Measurements from ENCODE around the gene MPV17L2. TPM values are rescaled to one million over a fixed set of nuclear protein-coding genes. Genes with fewer than 3 reads are reported as not detected.

The MPV17L2 gene
- total and polyA plus RNA-seq, 2 of the 4 experiments (the other 2 are of a cell fraction), result 7.2 to 19.5 TPM

DNA sequence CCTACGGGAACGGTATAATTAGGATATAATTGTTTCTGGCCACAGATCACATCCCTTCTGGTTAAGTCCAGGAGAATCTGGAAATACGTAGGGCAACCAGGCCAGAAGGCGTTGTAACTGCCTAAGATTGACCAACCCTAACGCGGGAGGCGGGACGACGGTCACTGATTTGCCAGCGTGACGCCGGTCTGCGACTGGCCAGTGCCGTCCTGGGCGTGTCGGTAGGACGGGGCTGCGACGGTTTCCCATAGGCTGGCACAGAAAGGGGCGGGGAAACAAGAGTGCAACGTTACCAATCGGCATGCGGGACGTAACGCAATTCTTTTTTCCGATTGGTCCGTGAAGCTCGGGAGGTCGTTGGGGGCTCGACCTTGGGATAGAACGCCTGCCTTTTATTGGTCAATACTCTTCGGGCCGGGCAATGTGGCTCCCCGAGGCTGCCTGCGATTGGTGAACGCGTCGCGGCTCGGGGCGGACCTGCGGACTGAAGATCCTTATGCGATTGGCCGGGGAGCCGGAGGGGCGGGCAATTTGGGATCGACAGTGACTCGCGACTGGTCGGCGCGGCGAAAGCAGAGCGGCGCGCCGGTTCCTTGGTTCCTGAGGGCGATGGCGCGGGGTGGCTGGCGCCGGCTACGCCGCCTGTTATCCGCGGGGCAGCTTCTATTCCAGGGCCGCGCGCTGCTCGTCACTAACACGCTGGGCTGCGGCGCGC lies at the start of gene MPV17L2 (continued):
- TF ChIP-seq, protein P1, sequence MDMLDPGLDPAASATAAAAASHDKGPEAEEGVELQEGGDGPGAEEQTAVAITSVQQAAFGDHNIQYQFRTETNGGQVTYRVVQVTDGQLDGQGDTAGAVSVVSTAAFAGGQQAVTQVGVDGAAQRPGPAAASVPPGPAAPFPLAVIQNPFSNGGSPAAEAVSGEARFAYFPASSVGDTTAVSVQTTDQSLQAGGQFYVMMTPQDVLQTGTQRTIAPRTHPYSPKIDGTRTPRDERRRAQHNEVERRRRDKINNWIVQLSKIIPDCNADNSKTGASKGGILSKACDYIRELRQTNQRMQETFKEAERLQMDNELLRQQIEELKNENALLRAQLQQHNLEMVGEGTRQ (IDR thresholded peaks at IDR 0.05; ENCODE audit: low read depth, low read length), result peak; percentile 54
- no peak for TF ChIP-seq MAFK (IDR thresholded peaks at IDR 0.05; ENCODE audit: low read depth, low read length)
- TF ChIP-seq, protein P2, sequence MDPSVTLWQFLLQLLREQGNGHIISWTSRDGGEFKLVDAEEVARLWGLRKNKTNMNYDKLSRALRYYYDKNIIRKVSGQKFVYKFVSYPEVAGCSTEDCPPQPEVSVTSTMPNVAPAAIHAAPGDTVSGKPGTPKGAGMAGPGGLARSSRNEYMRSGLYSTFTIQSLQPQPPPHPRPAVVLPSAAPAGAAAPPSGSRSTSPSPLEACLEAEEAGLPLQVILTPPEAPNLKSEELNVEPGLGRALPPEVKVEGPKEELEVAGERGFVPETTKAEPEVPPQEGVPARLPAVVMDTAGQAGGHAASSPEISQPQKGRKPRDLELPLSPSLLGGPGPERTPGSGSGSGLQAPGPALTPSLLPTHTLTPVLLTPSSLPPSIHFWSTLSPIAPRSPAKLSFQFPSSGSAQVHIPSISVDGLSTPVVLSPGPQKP (IDR thresholded peaks at IDR 0.05; ENCODE audit: borderline replicate concordance, low read depth, low read length), result no peak

DNA sequence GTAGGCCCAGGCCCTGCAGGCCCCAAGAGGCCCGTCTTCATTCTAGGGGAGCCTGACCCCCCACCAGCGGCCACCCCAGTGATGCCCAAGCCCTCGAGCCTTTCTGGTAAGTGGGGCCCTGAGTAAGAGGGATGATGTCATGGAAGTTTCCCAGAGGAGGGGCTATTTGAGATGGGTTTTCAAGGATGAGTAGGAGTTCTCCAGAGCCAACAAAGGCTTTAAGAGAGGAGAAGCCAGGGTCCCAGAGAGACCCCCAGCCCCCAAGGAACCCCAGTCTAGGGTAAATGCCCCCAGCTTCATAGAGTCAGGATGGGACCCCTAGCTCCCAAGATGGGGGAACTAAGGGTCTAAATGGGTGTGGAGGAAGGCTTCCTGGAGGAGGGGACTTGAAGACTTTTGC lies 49.1 kb upstream of the MPV17L2 start:
- no peak overlapping the region for H3K4ac ChIP-seq (ENCODE audit: low read depth, low read length)
- H2AFZ ChIP-seq (replicated peaks; ENCODE audit: low read length, poor library complexity), result no peak overlapping the region
- H3K9me3 ChIP-seq (ENCODE audit: control insufficient read depth, insufficient read depth, low read length), result no peaks in the 10 kb centered on the region
- DNase-seq, result no peak
- in situ Hi-C loops (cut with MboI; ENCODE audit: low sequenced_read_pairs), result no loop called here
- intact Hi-C loops (cut with micrococcal nuclease), result no loop called here
- H3K79me1 ChIP-seq (ENCODE audit: low read depth in 1 of 2, low read length in 2 of 2), result no peaks in the 10 kb centered on the region
- H4K20me1 ChIP-seq (ENCODE audit: insufficient read depth, low read length), result no peaks in the 10 kb centered on the region
- H3K23ac ChIP-seq (ENCODE audit: low read depth, low read length), result no peak overlapping the region
- H2BK20ac ChIP-seq (ENCODE audit: low read depth, low read length), result no peak overlapping the region
- no peak overlapping the region for H3K27ac ChIP-seq (ENCODE audit: insufficient read depth, low read length)
- ChIA-PET POLR2A (ENCODE audit: unreplicated experiment) (no interaction called here), CTCF (no interaction called here)
- no peak overlapping the region for H4K91ac ChIP-seq (ENCODE audit: insufficient read depth, low read depth, low read length)
- no peak overlapping the region for H3K56ac ChIP-seq (ENCODE audit: extremely low read depth, insufficient read depth, low read length)
- no peak overlapping the region for H2AK9ac ChIP-seq (replicated peaks; ENCODE audit: low read depth, low read length, poor library complexity)
- no peak overlapping the region for H3K18ac ChIP-seq (ENCODE audit: low read depth, low read length)
- no peaks in the 10 kb centered on the region for H3K9me1 ChIP-seq (ENCODE audit: insufficient read depth, low read length)
- H3K14ac ChIP-seq (replicated peaks; ENCODE audit: low read depth, low read length), result no peak overlapping the region
- no peak overlapping the region for H2BK120ac ChIP-seq (ENCODE audit: low read depth, low read length)
- H2BK5ac ChIP-seq (ENCODE audit: low read depth, low read length, poor library complexity, severe bottlenecking), result no peak overlapping the region
- no TSS peak for BruUV-seq (replicated peaks)
- no peak overlapping the region for H2BK15ac ChIP-seq (ENCODE audit: low read depth, low read length)
- H3K4me3 ChIP-seq (ENCODE audit: insufficient read depth, low read depth, low read length), result no peak overlapping the region
- H3K27me3 ChIP-seq (ENCODE audit: control insufficient read depth, insufficient read depth, low read length), result no peaks in the 10 kb centered on the region
- H4K5ac ChIP-seq (ENCODE audit: low read depth, low read length), result no peak overlapping the region
- no peak overlapping the region for H4K8ac ChIP-seq (ENCODE audit: low read depth in 2 of 2, low read length in 2 of 2)
- H3K9ac ChIP-seq (ENCODE audit: low read depth, low read length), result no peak overlapping the region
- H3K4me1 ChIP-seq (ENCODE audit: control insufficient read depth, insufficient read depth, low read length), result no peaks in the 10 kb centered on the region
- no peak for ATAC-seq (ENCODE audit: low read depth)
- dilution Hi-C loops (cut with HindIII; ENCODE audit: low sequenced_read_pairs, unreplicated experiment), result no loop called here
- no peak overlapping the region for H2AK5ac ChIP-seq (ENCODE audit: low read depth, low read length)
- peaks cover 46% of the 10 kb centered on the region for H3K36me3 ChIP-seq (ENCODE audit: control insufficient read depth, insufficient read depth, low read length)
- no CpG with 5 or more reads among the region's 3 CpGs for WGBS, 2 experiments (ENCODE audit: extremely low coverage in 2 of 2, insufficient read length in 1 of 2)
- H3K4me2 ChIP-seq (ENCODE audit: low read depth, low read length), result no peak overlapping the region
- TF ChIP-seq FOS (IDR thresholded peaks at IDR 0.05; ENCODE audit: low read depth, low read length) (no peak), MAZ (IDR thresholded peaks at IDR 0.05; ENCODE audit: borderline replicate concordance, low read depth, low read length) (no peak), CEBPB (IDR thresholded peaks at IDR 0.05; ENCODE audit: low read depth, low read length) (no peak), RAD21 (IDR thresholded peaks at IDR 0.05; ENCODE audit: low read length) (no peak), CHD1 (IDR thresholded peaks at IDR 0.05; ENCODE audit: low read depth, low read length) (no peak), NFE2L2 (IDR thresholded peaks at IDR 0.05; ENCODE audit: low read depth, low read length) (no peak), MAFK (IDR thresholded peaks at IDR 0.05; ENCODE audit: low read depth, low read length) (no peak), POLR2A (IDR thresholded peaks at IDR 0.05; ENCODE audit: low read depth, low read length) (no peak), RCOR1 (IDR thresholded peaks at IDR 0.05; ENCODE audit: insufficient replicate concordance, low read length) (no peak), MXI1 (IDR thresholded peaks at IDR 0.05; ENCODE audit: borderline replicate concordance, low read depth, low read length) (no peak)
- TF ChIP-seq, protein P1 (IDR thresholded peaks at IDR 0.05; ENCODE audit: low read depth, low read length), result no peak
- TF ChIP-seq, protein P2 (IDR thresholded peaks at IDR 0.05; ENCODE audit: borderline replicate concordance, low read depth, low read length), result no peak

Data from IMR-90 (cell line).